Measurements from ENCODE around the gene KICS2. TPM values are rescaled to one million over a fixed set of nuclear protein-coding genes. Genes with fewer than 3 reads are reported as not detected.

Gene KICS2
- total and polyA plus RNA-seq, 9 of the 15 experiments (the other 6 are each of a cell fraction or from before 2014, with no cell fraction given): 2.3 to 6.4 (median 5.5) TPM

DNA sequence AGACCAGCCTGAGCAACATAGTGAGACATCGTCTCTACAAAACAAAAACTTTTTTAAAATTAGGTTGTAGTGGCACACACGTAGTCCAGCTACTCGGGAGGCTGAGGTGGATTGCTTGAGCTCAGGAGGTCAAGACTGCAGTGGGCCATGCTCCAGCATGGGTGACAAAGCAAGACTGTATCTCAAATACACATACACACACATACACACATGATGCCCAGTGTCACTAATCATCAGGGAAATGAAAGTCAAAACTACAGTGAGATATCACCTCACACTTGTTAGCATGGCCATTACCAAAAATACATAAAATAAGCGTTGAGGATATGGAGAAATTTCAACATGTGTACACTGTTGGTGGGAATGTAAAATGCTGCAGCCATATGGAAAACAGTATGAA, 33.2 kb upstream of the KICS2 start (continued):
- TF ChIP-seq CBFA2T3 (IDR thresholded peaks at IDR 0.05) (peak; percentile 36; the same call in 1 of the 2 replicates), NFE2L1 (tag; IDR thresholded peaks at IDR 0.05; ENCODE audit: borderline replicate concordance, low read depth) (no peak)

DNA sequence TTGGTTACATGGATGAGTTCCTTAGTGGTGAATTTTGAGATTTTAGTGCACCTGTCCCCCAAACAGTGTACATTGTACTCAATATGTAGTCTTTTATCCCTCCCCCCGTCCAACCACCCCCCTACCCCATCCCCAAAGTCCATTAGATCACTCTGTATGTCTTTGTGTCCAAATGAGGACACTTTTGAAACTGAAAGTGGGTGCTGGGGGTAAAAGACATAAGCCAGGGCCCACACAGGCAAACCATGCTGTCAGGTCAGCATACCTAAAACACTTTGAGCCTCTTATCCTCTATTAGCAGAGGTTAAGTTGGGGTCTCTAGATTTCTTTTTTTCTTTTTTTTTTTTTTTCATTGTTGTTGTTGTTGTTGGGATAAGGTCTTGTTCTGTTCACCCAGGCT, 31.3 kb upstream of the KICS2 start:
- in situ Hi-C loops (cut with MboI) (loop anchor here (5.0 to 25.0 kb wide), 3 partner anchors 416 to 841 kb away; partner anchors contain the start of gene DPY19L2), intact Hi-C loops (cut with micrococcal nuclease) (loop anchor here (10.0 kb wide), 1 partner anchor 109 kb away; no protein-coding TSS in a partner anchor)
- Histone ChIP-seq H3K27ac (ENCODE audit: extremely low read depth, low read depth, low read length) (no peak overlapping the region), H3K4me1 (replicated peaks in 1 of 2; ENCODE audit: control insufficient read depth in 2 of 2, insufficient read depth in 2 of 2, low read length in 2 of 2) (no peaks in the 10 kb centered on the region; a peak in 1 of 5 replicates), H3K4me3 (no peak overlapping the region), H3K9ac (ENCODE audit: insufficient read depth in 1 of 2, low read depth in 2 of 2, low read length in 2 of 2) (no peak overlapping the region), H3K27me3 (ENCODE audit: control insufficient read depth in 2 of 2, insufficient read depth in 2 of 2, low read length in 2 of 2) (no peaks in the 10 kb centered on the region; a peak in 1 of 5 replicates), H2AFZ (ENCODE audit: low read depth, low read length) (no peak overlapping the region), H4K20me1 (replicated peaks; ENCODE audit: control insufficient read depth, insufficient read depth, low read length) (no peaks in the 10 kb centered on the region), H3K9me3 (replicated peaks; ENCODE audit: control insufficient read depth, insufficient read depth, low read depth, low read length) (no peaks in the 10 kb centered on the region), H3K9me1 (ENCODE audit: control insufficient read depth, insufficient read depth, low read length) (no peaks in the 10 kb centered on the region), H3K4me2 (ENCODE audit: insufficient read depth, low read length) (no peak overlapping the region), H3K79me2 (ENCODE audit: control insufficient read depth, insufficient read depth, low read length) (no peaks in the 10 kb centered on the region), H3K36me3 (ENCODE audit: control insufficient read depth, insufficient read depth, low read length) (no peaks in the 10 kb centered on the region)
- FAIRE-seq: no peak
- ChIA-PET POLR2A (no interaction called here), CTCF (ENCODE audit: low intra/inter-chr PET ratio) (interaction anchor here (0.6 kb wide), 1 partner anchor 24 kb away, joined by 3 read pairs; no protein-coding TSS in a partner anchor)
- TF ChIP-seq FOXM1 (IDR thresholded peaks at IDR 0.05; ENCODE audit: low read depth) (no peak), FOXM1 (CRISPR knock-in tag; IDR thresholded peaks at IDR 0.05; ENCODE audit: low read depth) (no peak), MYNN (IDR thresholded peaks at IDR 0.05) (no peak), MYNN (CRISPR knock-in tag; IDR thresholded peaks at IDR 0.05) (no peak), ARID2 (IDR thresholded peaks at IDR 0.05) (no peak), CHD2 (IDR thresholded peaks at IDR 0.05; ENCODE audit: low read depth, low read length) (no peak), HOXB6 (CRISPR knock-in tag; IDR thresholded peaks at IDR 0.05; ENCODE audit: borderline replicate concordance) (no peak), ZC3H8 (IDR thresholded peaks at IDR 0.05) (no peak), TCF7L2 (IDR thresholded peaks at IDR 0.05; ENCODE audit: low read depth, low read length) (no peak), CTBP1 (IDR thresholded peaks at IDR 0.05; ENCODE audit: borderline replicate concordance) (no peak), JUND (IDR thresholded peaks at IDR 0.05; ENCODE audit: borderline replicate concordance, low read depth, low read length) (no peak), JUND (tag; IDR thresholded peaks at IDR 0.05; ENCODE audit: borderline replicate concordance, low read depth, low read length) (no peak), ZNF133 (CRISPR knock-in tag; IDR thresholded peaks at IDR 0.05) (no peak), NCOA6 (IDR thresholded peaks at IDR 0.05) (no peak), PHF20 (IDR thresholded peaks at IDR 0.05; ENCODE audit: partially characterized antibody) (no peak), BRCA1 (IDR thresholded peaks at IDR 0.05) (no peak), BRCA1 (CRISPR knock-in tag; IDR thresholded peaks at IDR 0.05) (no peak)
- TF ChIP-seq, protein P1, sequence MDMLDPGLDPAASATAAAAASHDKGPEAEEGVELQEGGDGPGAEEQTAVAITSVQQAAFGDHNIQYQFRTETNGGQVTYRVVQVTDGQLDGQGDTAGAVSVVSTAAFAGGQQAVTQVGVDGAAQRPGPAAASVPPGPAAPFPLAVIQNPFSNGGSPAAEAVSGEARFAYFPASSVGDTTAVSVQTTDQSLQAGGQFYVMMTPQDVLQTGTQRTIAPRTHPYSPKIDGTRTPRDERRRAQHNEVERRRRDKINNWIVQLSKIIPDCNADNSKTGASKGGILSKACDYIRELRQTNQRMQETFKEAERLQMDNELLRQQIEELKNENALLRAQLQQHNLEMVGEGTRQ (CRISPR knock-in tag; IDR thresholded peaks at IDR 0.05): no peak
- TF ChIP-seq, protein P2, sequence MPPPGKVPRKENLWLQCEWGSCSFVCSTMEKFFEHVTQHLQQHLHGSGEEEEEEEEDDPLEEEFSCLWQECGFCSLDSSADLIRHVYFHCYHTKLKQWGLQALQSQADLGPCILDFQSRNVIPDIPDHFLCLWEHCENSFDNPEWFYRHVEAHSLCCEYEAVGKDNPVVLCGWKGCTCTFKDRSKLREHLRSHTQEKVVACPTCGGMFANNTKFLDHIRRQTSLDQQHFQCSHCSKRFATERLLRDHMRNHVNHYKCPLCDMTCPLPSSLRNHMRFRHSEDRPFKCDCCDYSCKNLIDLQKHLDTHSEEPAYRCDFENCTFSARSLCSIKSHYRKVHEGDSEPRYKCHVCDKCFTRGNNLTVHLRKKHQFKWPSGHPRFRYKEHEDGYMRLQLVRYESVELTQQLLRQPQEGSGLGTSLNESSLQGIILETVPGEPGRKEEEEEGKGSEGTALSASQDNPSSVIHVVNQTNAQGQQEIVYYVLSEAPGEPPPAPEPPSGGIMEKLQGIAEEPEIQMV (tag; conservative IDR thresholded peaks at IDR 0.05; ENCODE audit: low read depth): no peak
- TF ChIP-seq, protein P3, sequence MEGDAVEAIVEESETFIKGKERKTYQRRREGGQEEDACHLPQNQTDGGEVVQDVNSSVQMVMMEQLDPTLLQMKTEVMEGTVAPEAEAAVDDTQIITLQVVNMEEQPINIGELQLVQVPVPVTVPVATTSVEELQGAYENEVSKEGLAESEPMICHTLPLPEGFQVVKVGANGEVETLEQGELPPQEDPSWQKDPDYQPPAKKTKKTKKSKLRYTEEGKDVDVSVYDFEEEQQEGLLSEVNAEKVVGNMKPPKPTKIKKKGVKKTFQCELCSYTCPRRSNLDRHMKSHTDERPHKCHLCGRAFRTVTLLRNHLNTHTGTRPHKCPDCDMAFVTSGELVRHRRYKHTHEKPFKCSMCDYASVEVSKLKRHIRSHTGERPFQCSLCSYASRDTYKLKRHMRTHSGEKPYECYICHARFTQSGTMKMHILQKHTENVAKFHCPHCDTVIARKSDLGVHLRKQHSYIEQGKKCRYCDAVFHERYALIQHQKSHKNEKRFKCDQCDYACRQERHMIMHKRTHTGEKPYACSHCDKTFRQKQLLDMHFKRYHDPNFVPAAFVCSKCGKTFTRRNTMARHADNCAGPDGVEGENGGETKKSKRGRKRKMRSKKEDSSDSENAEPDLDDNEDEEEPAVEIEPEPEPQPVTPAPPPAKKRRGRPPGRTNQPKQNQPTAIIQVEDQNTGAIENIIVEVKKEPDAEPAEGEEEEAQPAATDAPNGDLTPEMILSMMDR (IDR thresholded peaks at IDR 0.05 in 2 of 3, conservative IDR thresholded peaks at IDR 0.05 in 1 of 3; ENCODE audit: insufficient read depth in 2 of 3, low read depth in 1 of 3, low read length in 3 of 3): no peak
- DNase-seq (ENCODE audit: extremely low read depth in 1 of 4, low spot score in 3 of 4): no peak
- no peak for ATAC-seq
- BruUV-seq (replicated peaks): no TSS peak
- 0% methylated on average over 1 of the region's 1 CpG for whole genome bisulfite sequencing (ENCODE audit: insufficient coverage, low coverage, missing lambda C conversion rate)

All from K562 (cell line).